ENCODE measurements around the gene IGSF1.

The IGSF1 gene, protein sequence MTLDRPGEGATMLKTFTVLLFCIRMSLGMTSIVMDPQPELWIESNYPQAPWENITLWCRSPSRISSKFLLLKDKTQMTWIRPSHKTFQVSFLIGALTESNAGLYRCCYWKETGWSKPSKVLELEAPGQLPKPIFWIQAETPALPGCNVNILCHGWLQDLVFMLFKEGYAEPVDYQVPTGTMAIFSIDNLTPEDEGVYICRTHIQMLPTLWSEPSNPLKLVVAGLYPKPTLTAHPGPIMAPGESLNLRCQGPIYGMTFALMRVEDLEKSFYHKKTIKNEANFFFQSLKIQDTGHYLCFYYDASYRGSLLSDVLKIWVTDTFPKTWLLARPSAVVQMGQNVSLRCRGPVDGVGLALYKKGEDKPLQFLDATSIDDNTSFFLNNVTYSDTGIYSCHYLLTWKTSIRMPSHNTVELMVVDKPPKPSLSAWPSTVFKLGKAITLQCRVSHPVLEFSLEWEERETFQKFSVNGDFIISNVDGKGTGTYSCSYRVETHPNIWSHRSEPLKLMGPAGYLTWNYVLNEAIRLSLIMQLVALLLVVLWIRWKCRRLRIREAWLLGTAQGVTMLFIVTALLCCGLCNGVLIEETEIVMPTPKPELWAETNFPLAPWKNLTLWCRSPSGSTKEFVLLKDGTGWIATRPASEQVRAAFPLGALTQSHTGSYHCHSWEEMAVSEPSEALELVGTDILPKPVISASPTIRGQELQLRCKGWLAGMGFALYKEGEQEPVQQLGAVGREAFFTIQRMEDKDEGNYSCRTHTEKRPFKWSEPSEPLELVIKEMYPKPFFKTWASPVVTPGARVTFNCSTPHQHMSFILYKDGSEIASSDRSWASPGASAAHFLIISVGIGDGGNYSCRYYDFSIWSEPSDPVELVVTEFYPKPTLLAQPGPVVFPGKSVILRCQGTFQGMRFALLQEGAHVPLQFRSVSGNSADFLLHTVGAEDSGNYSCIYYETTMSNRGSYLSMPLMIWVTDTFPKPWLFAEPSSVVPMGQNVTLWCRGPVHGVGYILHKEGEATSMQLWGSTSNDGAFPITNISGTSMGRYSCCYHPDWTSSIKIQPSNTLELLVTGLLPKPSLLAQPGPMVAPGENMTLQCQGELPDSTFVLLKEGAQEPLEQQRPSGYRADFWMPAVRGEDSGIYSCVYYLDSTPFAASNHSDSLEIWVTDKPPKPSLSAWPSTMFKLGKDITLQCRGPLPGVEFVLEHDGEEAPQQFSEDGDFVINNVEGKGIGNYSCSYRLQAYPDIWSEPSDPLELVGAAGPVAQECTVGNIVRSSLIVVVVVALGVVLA (N-terminal part only)

GRCh38 chrX:131288738-131289511 is at the start of gene IGSF1:
TSS of gene IGSF1 (minus strand) at chrX:131289306. CDS start at chrX:131286674, 2,632 bp downstream.
- TF ChIP-seq, protein P1, sequence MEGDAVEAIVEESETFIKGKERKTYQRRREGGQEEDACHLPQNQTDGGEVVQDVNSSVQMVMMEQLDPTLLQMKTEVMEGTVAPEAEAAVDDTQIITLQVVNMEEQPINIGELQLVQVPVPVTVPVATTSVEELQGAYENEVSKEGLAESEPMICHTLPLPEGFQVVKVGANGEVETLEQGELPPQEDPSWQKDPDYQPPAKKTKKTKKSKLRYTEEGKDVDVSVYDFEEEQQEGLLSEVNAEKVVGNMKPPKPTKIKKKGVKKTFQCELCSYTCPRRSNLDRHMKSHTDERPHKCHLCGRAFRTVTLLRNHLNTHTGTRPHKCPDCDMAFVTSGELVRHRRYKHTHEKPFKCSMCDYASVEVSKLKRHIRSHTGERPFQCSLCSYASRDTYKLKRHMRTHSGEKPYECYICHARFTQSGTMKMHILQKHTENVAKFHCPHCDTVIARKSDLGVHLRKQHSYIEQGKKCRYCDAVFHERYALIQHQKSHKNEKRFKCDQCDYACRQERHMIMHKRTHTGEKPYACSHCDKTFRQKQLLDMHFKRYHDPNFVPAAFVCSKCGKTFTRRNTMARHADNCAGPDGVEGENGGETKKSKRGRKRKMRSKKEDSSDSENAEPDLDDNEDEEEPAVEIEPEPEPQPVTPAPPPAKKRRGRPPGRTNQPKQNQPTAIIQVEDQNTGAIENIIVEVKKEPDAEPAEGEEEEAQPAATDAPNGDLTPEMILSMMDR (IDR thresholded peaks at IDR 0.05; ENCODE audit: insufficient read depth, low read depth, low read length, missing control alignments), result no peak
- peak; percentile 0 for DNase-seq (ENCODE audit: low read depth)
- no peak within 1 kb of the TSS for H3K4me3 ChIP-seq (ENCODE audit: low read length)

DNA sequence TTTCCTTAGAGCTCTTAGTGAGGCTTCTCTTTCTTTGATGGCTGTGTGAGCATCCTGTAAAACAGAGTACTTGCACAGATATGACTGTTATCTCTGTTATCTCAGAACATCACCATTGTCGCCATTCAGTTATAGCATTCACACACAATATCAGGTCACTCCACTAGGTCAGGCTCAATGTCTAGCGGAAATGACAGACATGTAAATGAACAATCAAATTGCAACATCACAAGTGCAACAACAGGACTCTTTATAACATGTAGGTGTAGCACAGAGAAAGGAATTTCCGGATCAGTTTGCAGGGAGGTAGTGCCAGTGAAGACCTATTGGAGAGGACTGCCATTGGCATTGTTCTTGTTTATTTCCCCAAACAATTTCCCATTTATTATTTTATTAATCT is 43.2 kb upstream of the IGSF1 start:
- DNase-seq (ENCODE audit: low read depth), result no peak
- TF ChIP-seq, protein P1 (IDR thresholded peaks at IDR 0.05; ENCODE audit: insufficient read depth, low read depth, low read length, missing control alignments), result no peak
- no peak overlapping the region for H3K4me3 ChIP-seq (ENCODE audit: low read length)

GRCh38 chrX:131331152-131331551 is 42.0 kb upstream of the IGSF1 start:
- TF ChIP-seq, protein P1 (IDR thresholded peaks at IDR 0.05; ENCODE audit: insufficient read depth, low read depth, low read length, missing control alignments), result no peak

DNA sequence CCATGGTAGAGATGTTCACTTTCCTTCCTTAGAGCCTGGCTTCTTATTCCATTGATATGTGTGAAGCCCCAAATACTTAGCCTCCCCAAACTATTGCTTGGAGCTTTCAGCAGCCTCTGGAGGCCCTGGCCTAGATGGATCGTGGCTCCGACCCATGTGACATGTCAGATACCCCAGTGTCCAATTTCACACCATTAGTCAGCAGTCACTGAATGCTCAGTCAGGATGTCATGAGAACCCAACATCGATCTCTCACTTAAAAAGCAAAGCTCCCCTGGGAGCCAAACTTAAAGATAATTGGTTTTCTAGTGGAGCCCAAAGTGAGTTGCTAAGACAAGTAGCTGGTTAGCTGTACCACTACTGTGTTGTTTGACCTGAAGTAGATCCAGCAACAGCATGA is 41.6 kb upstream of the IGSF1 start:
- TF ChIP-seq, protein P1 (IDR thresholded peaks at IDR 0.05; ENCODE audit: insufficient read depth, low read depth, low read length, missing control alignments), result no peak
- DNase-seq (ENCODE audit: low read depth), result no peak
- H3K4me3 ChIP-seq (ENCODE audit: low read length), result no peak overlapping the region

More at GRCh38 chrX:131331152-131331551, 42.0 kb upstream of the IGSF1 start:
- H3K4me3 ChIP-seq (ENCODE audit: low read length), result no peak overlapping the region
- DNase-seq (ENCODE audit: low read depth), result no peak

- TF ChIP-seq, protein P1 (IDR thresholded peaks at IDR 0.05; ENCODE audit: insufficient read depth, low read depth, low read length, missing control alignments), result no peak
- no peak overlapping the region for H3K4me3 ChIP-seq (ENCODE audit: low read length)
- no peak for DNase-seq (ENCODE audit: low read depth)
These were observed 33.5 kb upstream of the IGSF1 start for GRCh38 chrX:131322651-131323050.

DNA sequence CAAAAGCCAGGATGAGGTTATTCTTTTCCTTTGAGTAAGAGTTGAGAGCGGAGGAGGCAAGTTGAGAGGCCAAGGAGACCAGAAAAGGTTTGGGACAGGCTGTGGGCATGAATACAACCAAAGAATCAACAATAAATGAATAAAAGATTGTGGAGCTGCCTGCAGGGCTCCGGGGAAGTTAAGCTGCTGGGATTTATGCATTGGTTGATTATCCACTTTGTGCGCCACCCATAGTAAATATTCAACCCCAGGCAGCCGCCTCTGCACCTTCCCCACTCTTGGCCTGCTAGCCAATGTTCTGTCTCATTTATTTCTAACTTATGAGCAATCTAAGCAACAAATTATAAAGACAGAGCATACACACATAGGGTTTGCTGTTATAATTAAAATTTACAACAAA is 28.2 kb upstream of the IGSF1 start:
- DNase-seq (ENCODE audit: low read depth), result no peak
- no peak overlapping the region for H3K4me3 ChIP-seq (ENCODE audit: low read length)
- TF ChIP-seq, protein P1 (IDR thresholded peaks at IDR 0.05; ENCODE audit: insufficient read depth, low read depth, low read length, missing control alignments), result no peak
